ENCODE data around the gene UBASH3A. TPM values are rescaled to one million over a fixed set of nuclear protein-coding genes. Genes with fewer than 3 reads are reported as not detected.

UBASH3A gene
- polyA plus RNA-seq, 1 of the 3 experiments (the other 2 are of a cell fraction) = not detected

GRCh38 chr21:42388740-42389448, 14.8 kb upstream of the UBASH3A start:
- Histone ChIP-seq H3F3A (replicated peaks; ENCODE audit: insufficient read depth) (no peaks in the 10 kb centered on the region), H3K9me3 (no peaks in the 10 kb centered on the region), H3K36me3 (replicated peaks in 1 of 2; ENCODE audit: control insufficient read depth in 1 of 2, insufficient read depth in 2 of 2, low read length in 1 of 2) (no peaks in the 10 kb centered on the region), H2AFZ (ENCODE audit: low read depth) (no peak overlapping the region), H3K9ac (no peak overlapping the region), H3K9me2 (no peaks in the 10 kb centered on the region), H3K27ac (ENCODE audit: low read depth in 2 of 2, low read length in 1 of 2) (no peak overlapping the region), H3K4me1 (ENCODE audit: control insufficient read depth in 1 of 2, insufficient read depth in 2 of 2, low read depth in 1 of 2, low read length in 1 of 2) (no peaks in the 10 kb centered on the region), H4K20me1 (ENCODE audit: insufficient read depth) (no peaks in the 10 kb centered on the region), H3K4me2 (no peak overlapping the region), H3K4me3 (ENCODE audit: low read depth in 2 of 2, low read length in 1 of 2) (no peak overlapping the region), H3K27me3 (ENCODE audit: insufficient read depth) (no peaks in the 10 kb centered on the region), H3K79me2 (ENCODE audit: insufficient read depth) (no peaks in the 10 kb centered on the region)
- CTCF ChIA-PET = no interaction called here
- POLR2A ChIA-PET = no interaction called here
- DNase-seq = no peak
- TF ChIP-seq EZH2phosphoT487 (IDR thresholded peaks at IDR 0.05; ENCODE audit: borderline replicate concordance, low read depth) (no peak), RAD21 (IDR thresholded peaks at IDR 0.05; ENCODE audit: low read length) (no peak), FOXM1 (IDR thresholded peaks at IDR 0.05; ENCODE audit: low read depth) (no peak), GABPA (IDR thresholded peaks at IDR 0.05; ENCODE audit: low read depth) (no peak), FOXJ3 (CRISPR knock-in tag; IDR thresholded peaks at IDR 0.05) (no peak), TCF12 (IDR thresholded peaks at IDR 0.05) (no peak)
- TF ChIP-seq, protein P1, sequence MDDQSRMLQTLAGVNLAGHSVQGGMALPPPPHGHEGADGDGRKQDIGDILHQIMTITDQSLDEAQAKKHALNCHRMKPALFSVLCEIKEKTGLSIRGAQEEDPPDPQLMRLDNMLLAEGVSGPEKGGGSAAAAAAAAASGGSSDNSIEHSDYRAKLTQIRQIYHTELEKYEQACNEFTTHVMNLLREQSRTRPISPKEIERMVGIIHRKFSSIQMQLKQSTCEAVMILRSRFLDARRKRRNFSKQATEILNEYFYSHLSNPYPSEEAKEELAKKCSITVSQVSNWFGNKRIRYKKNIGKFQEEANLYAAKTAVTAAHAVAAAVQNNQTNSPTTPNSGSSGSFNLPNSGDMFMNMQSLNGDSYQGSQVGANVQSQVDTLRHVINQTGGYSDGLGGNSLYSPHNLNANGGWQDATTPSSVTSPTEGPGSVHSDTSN (IDR thresholded peaks at IDR 0.05) = no peak
- TF ChIP-seq, protein P2, sequence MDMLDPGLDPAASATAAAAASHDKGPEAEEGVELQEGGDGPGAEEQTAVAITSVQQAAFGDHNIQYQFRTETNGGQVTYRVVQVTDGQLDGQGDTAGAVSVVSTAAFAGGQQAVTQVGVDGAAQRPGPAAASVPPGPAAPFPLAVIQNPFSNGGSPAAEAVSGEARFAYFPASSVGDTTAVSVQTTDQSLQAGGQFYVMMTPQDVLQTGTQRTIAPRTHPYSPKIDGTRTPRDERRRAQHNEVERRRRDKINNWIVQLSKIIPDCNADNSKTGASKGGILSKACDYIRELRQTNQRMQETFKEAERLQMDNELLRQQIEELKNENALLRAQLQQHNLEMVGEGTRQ (IDR thresholded peaks at IDR 0.05; ENCODE audit: borderline replicate concordance, low read depth, low read length) = no peak
- 59% methylated on average over 20 of the region's 20 CpGs for WGBS (ENCODE audit: low lambda C conversion rate)

GRCh38 chr21:42389449-42389835, 14.3 kb upstream of the UBASH3A start:
- ChIA-PET POLR2A (no interaction called here), CTCF (no interaction called here)
- H3K4me1 ChIP-seq (ENCODE audit: control insufficient read depth in 1 of 2, insufficient read depth in 2 of 2, low read depth in 1 of 2, low read length in 1 of 2) = no peaks in the 10 kb centered on the region
- H3K9me3 ChIP-seq = no peaks in the 10 kb centered on the region
- H3K4me3 ChIP-seq (ENCODE audit: low read depth in 2 of 2, low read length in 1 of 2) = no peak overlapping the region
- H3K9ac ChIP-seq = no peak overlapping the region
- H3K36me3 ChIP-seq (replicated peaks in 1 of 2; ENCODE audit: control insufficient read depth in 1 of 2, insufficient read depth in 2 of 2, low read length in 1 of 2) = no peaks in the 10 kb centered on the region
- no peak overlapping the region for H3K27ac ChIP-seq (ENCODE audit: low read depth in 2 of 2, low read length in 1 of 2)
- no peaks in the 10 kb centered on the region for H3F3A ChIP-seq (replicated peaks; ENCODE audit: insufficient read depth)
- no peaks in the 10 kb centered on the region for H3K9me2 ChIP-seq
- H3K79me2 ChIP-seq (ENCODE audit: insufficient read depth) = no peaks in the 10 kb centered on the region
- H3K4me2 ChIP-seq = no peak overlapping the region
- H3K27me3 ChIP-seq (ENCODE audit: insufficient read depth) = no peaks in the 10 kb centered on the region
- DNase-seq = no peak
- H2AFZ ChIP-seq (ENCODE audit: low read depth) = no peak overlapping the region
- H4K20me1 ChIP-seq (ENCODE audit: insufficient read depth) = no peaks in the 10 kb centered on the region
- 53% methylated on average over 6 of the region's 6 CpGs for WGBS (ENCODE audit: low lambda C conversion rate)
- TF ChIP-seq, protein P1 (IDR thresholded peaks at IDR 0.05) = no peak
- TF ChIP-seq IRF3 (IDR thresholded peaks at IDR 0.05; ENCODE audit: low read depth, low read length) = no peak
- TF ChIP-seq TAF1 (IDR thresholded peaks at IDR 0.05; ENCODE audit: borderline replicate concordance, low read depth, low read length) = no peak
- no peak for TF ChIP-seq USF1 (IDR thresholded peaks at IDR 0.05; ENCODE audit: borderline replicate concordance, low read depth)
- TF ChIP-seq, protein P3, sequence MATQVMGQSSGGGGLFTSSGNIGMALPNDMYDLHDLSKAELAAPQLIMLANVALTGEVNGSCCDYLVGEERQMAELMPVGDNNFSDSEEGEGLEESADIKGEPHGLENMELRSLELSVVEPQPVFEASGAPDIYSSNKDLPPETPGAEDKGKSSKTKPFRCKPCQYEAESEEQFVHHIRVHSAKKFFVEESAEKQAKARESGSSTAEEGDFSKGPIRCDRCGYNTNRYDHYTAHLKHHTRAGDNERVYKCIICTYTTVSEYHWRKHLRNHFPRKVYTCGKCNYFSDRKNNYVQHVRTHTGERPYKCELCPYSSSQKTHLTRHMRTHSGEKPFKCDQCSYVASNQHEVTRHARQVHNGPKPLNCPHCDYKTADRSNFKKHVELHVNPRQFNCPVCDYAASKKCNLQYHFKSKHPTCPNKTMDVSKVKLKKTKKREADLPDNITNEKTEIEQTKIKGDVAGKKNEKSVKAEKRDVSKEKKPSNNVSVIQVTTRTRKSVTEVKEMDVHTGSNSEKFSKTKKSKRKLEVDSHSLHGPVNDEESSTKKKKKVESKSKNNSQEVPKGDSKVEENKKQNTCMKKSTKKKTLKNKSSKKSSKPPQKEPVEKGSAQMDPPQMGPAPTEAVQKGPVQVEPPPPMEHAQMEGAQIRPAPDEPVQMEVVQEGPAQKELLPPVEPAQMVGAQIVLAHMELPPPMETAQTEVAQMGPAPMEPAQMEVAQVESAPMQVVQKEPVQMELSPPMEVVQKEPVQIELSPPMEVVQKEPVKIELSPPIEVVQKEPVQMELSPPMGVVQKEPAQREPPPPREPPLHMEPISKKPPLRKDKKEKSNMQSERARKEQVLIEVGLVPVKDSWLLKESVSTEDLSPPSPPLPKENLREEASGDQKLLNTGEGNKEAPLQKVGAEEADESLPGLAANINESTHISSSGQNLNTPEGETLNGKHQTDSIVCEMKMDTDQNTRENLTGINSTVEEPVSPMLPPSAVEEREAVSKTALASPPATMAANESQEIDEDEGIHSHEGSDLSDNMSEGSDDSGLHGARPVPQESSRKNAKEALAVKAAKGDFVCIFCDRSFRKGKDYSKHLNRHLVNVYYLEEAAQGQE (IDR thresholded peaks at IDR 0.05; ENCODE audit: low read depth, low read length) = no peak
- TF ChIP-seq FOSL2 (IDR thresholded peaks at IDR 0.05; ENCODE audit: borderline replicate concordance, low read depth) = no peak
- TF ChIP-seq EZH2phosphoT487 (IDR thresholded peaks at IDR 0.05; ENCODE audit: borderline replicate concordance, low read depth) = no peak
- TF ChIP-seq CTCF (IDR thresholded peaks at IDR 0.05) = no peak
- no peak for TF ChIP-seq CHD2 (IDR thresholded peaks at IDR 0.05; ENCODE audit: low read length, partially characterized antibody)
